ENCODE measurements around the gene TC2N.

- TF ChIP-seq EZH2 (IDR thresholded peaks at IDR 0.05; ENCODE audit: low read depth, unreplicated experiment) (no peak), CTCF (conservative IDR thresholded peaks at IDR 0.05; ENCODE audit: low read depth in 2 of 2) (no peak), POLR2AphosphoS5 (IDR thresholded peaks at IDR 0.05; ENCODE audit: low read depth) (no peak), NANOG (IDR thresholded peaks at IDR 0.05; ENCODE audit: borderline replicate concordance) (no peak), EZH2phosphoT487 (IDR thresholded peaks at IDR 0.05; ENCODE audit: unreplicated experiment) (no peak)
Measured at GRCh38 chr14:91869556-91869955, 2.2 kb upstream of the TC2N start.

All from GM23338 (cell line).